DMS79 (cell line): ENCODE measurements around the gene KCNIP1.
A peak's percentile ranks its signal among the peaks of the same experiment; 100 is the strongest.

ENCODE experiments used
- DNase-seq: peaks from one replicate; lab custom pipeline; 2025; lab: John Stamatoyannopoulos, UW

Gene KCNIP1

GRCh38 chr5:170597872-170598271, 94.1 kb downstream of the KCNIP1 start:
- DNase-seq = no peak

- DNase-seq = no peak
Observed at GRCh38 chr5:170599756-170600155, 95.9 kb downstream of the KCNIP1 start.

GRCh38 chr5:170601619-170602018, 97.8 kb downstream of the KCNIP1 start:
- DNase-seq = no peak

- no peak for DNase-seq
Observed at GRCh38 chr5:170603109-170603508, 99.3 kb downstream of the KCNIP1 start.

- no peak for DNase-seq
Observed at GRCh38 chr5:170603578-170604565, 100.1 kb downstream of the KCNIP1 start.

GRCh38 chr5:170606941-170607340, 103.1 kb downstream of the KCNIP1 start:
- DNase-seq = peak; percentile 36

- DNase-seq = peak; percentile 38
Observed at GRCh38 chr5:170611449-170612090, 107.8 kb downstream of the KCNIP1 start.

- DNase-seq = peak; percentile 64
Observed at GRCh38 chr5:170612256-170612678, 108.4 kb downstream of the KCNIP1 start.

GRCh38 chr5:170614065-170614490, 110.3 kb downstream of the KCNIP1 start:
- DNase-seq = no peak

- DNase-seq = no peak
Observed at GRCh38 chr5:170614720-170615119, 110.9 kb downstream of the KCNIP1 start.

GRCh38 chr5:170617533-170618490, 114.0 kb downstream of the KCNIP1 start:
- DNase-seq = peak; percentile 15

- no peak for DNase-seq
Observed at GRCh38 chr5:170619869-170620268, 116.0 kb downstream of the KCNIP1 start.

GRCh38 chr5:170622933-170623332, 119.1 kb downstream of the KCNIP1 start:
- DNase-seq = no peak

GRCh38 chr5:170623576-170624181, 119.9 kb downstream of the KCNIP1 start:
- no peak for DNase-seq

GRCh38 chr5:170625221-170626165, 121.7 kb downstream of the KCNIP1 start:
- DNase-seq = no peak

GRCh38 chr5:170626507-170627150, 122.8 kb downstream of the KCNIP1 start:
- DNase-seq = no peak

- DNase-seq = no peak
Observed at GRCh38 chr5:170627271-170627670, 123.5 kb downstream of the KCNIP1 start.

GRCh38 chr5:170628028-170628427, 124.2 kb downstream of the KCNIP1 start:
- DNase-seq = no peak

- DNase-seq = no peak
Observed at GRCh38 chr5:170628691-170629565, 125.1 kb downstream of the KCNIP1 start.
